ENCODE measurements around the gene OBSCN. TPM values are rescaled to one million over a fixed set of nuclear protein-coding genes. Genes with fewer than 3 reads are reported as not detected.

The OBSCN gene
- total RNA-seq, 1 experiment from 2014 or later, result 33.3 TPM

DNA sequence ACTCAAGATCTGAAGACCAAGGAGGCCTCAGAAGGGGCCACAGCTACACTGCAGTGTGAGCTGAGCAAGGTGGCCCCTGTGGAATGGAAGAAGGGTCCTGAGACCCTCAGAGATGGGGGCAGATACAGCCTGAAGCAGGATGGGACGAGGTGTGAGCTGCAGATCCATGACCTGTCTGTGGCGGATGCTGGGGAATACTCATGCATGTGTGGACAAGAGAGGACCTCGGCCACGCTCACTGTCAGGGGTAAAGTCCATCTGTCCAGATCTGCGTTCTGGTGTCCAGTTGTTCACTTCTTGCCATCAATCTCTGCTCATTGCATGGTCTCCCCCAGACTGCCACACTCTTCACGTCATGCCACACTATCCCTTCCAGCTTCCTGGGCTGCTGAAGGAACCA, 90.6 kb downstream of the OBSCN start:
- WGBS (ENCODE audit: extremely low coverage, insufficient read length, low lambda C conversion rate), result no CpG with 5 or more reads among the region's 6 CpGs

More for the DNA sequence above, 90.6 kb downstream of the OBSCN start:
- H3K79me2 ChIP-seq (ENCODE audit: insufficient read depth, low read length), result no peaks in the 10 kb centered on the region
- H3K9me3 Mint-ChIP-seq, result peaks cover 60 to 75% of the 10 kb centered on the region in 2 experiments
- H4K8ac ChIP-seq (replicated peaks; ENCODE audit: insufficient read length, low read depth, low read length), result no peak overlapping the region
- H3T11ph ChIP-seq (ENCODE audit: low read length), result no peak overlapping the region
- no peaks in the 10 kb centered on the region for H3K27me3 ChIP-seq (ENCODE audit: insufficient read depth, low read length)
- H4K20me1 ChIP-seq (ENCODE audit: control insufficient read depth, insufficient read depth, insufficient read length), result no peaks in the 10 kb centered on the region
- H4K91ac ChIP-seq (ENCODE audit: insufficient read length, low read depth, low read length), result no peak overlapping the region
- H2AK5ac ChIP-seq (ENCODE audit: insufficient read length, low read length), result no peak overlapping the region
- H3K27ac ChIP-seq (ENCODE audit: insufficient read length, low read depth, low read length), result no peak overlapping the region
- no peak overlapping the region for H3K4ac ChIP-seq (ENCODE audit: low read depth, low read length)
- no peak overlapping the region for H3K9ac ChIP-seq (ENCODE audit: extremely low read depth, insufficient read length, low read length)
- no peak overlapping the region for H3K14ac ChIP-seq (ENCODE audit: insufficient read depth, low read length)
- H2BK12ac ChIP-seq (ENCODE audit: insufficient read length, low read depth, low read length), result no peak overlapping the region
- H3K9me3 ChIP-seq (ENCODE audit: control insufficient read depth, low read depth, low read length), result peaks cover 25% of the 10 kb centered on the region
- H3K23ac ChIP-seq (ENCODE audit: insufficient read length, low read depth, low read length), result no peak overlapping the region
- H3K4me2 ChIP-seq (ENCODE audit: insufficient read depth, insufficient read length, low read length), result no peak overlapping the region
- H3K56ac ChIP-seq (ENCODE audit: insufficient read length, low read depth, low read length), result no peak overlapping the region
- H2BK120ac ChIP-seq (ENCODE audit: low read depth, low read length, poor library complexity, severe bottlenecking), result no peak overlapping the region
- no peaks in the 10 kb centered on the region for H3K4me1 Mint-ChIP-seq
- peaks cover 17% of the 10 kb centered on the region for H3K27me3 Mint-ChIP-seq (ENCODE audit: low read depth)
- no peak overlapping the region for H2BK5ac ChIP-seq (ENCODE audit: insufficient read length, low read length)
- no peak overlapping the region for H4K5ac ChIP-seq (ENCODE audit: insufficient read length, low read depth, low read length)
- H2AFZ ChIP-seq (ENCODE audit: low read length), result no peak overlapping the region
- TF ChIP-seq, protein P1, sequence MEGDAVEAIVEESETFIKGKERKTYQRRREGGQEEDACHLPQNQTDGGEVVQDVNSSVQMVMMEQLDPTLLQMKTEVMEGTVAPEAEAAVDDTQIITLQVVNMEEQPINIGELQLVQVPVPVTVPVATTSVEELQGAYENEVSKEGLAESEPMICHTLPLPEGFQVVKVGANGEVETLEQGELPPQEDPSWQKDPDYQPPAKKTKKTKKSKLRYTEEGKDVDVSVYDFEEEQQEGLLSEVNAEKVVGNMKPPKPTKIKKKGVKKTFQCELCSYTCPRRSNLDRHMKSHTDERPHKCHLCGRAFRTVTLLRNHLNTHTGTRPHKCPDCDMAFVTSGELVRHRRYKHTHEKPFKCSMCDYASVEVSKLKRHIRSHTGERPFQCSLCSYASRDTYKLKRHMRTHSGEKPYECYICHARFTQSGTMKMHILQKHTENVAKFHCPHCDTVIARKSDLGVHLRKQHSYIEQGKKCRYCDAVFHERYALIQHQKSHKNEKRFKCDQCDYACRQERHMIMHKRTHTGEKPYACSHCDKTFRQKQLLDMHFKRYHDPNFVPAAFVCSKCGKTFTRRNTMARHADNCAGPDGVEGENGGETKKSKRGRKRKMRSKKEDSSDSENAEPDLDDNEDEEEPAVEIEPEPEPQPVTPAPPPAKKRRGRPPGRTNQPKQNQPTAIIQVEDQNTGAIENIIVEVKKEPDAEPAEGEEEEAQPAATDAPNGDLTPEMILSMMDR (conservative IDR thresholded peaks at IDR 0.05), result no peak
- no peak overlapping the region for H2BK20ac ChIP-seq (ENCODE audit: low read depth, low read length, poor library complexity, severe bottlenecking)
- H3K4me1 ChIP-seq (ENCODE audit: insufficient read depth, low read length), result no peaks in the 10 kb centered on the region
- no peaks in the 10 kb centered on the region for H3K79me1 ChIP-seq (ENCODE audit: insufficient read depth, low read depth, low read length, poor library complexity, severe bottlenecking)
- no peak overlapping the region for H3K27ac Mint-ChIP-seq
- no peak for DNase-seq
- H3K4me3 Mint-ChIP-seq, result no peak overlapping the region
- H3K18ac ChIP-seq (ENCODE audit: insufficient read length, low read depth, low read length), result no peak overlapping the region
- H2BK15ac ChIP-seq (ENCODE audit: low read depth, low read length), result no peak overlapping the region
- no peaks in the 10 kb centered on the region for H3K23me2 ChIP-seq (ENCODE audit: insufficient read length, low read depth, low read length, poor library complexity, severe bottlenecking)
- peaks cover 84 to 93% (median 92%) of the 10 kb centered on the region in 3 experiments for H3K36me3 Mint-ChIP-seq (ENCODE audit: insufficient read depth in 1 of 3, low read depth in 3 of 3)

All from H9 (cell line).